ENCODE measurements around the gene ADISSP.
"Not testable (repeated sequence)": the region's sequence is repeated elsewhere in the genome, so short reads cannot be mapped to it uniquely, and the experiment has no call there.

The ADISSP gene

GRCh38 chr20:3797592-3798372 is 30.2 kb upstream of the ADISSP start:
- no peak for DNase-seq

GRCh38 chr20:3797226-3797545 is 29.6 kb upstream of the ADISSP start:
- DNase-seq: no peak

- DNase-seq: no peak
These were observed 29.1 kb upstream of the ADISSP start for GRCh38 chr20:3796477-3797225.

GRCh38 chr20:3795511-3796468 is 28.2 kb upstream of the ADISSP start, which contains the start of gene CDC25B:
CDC25B (plus strand) TSS chr20:3796310; CDS start chr20:3796532, 222 bp downstream.
- DNase-seq: peak; percentile 79

- DNase-seq: no peak
These were observed 27.3 kb upstream of the ADISSP start for GRCh38 chr20:3794701-3795420.

GRCh38 chr20:3794168-3794567 is 26.6 kb upstream of the ADISSP start:
- DNase-seq: not testable (repeated sequence)

- DNase-seq: not testable (repeated sequence)
These were observed 21.6 kb upstream of the ADISSP start for GRCh38 chr20:3789201-3789600.

GRCh38 chr20:3788685-3789155 is 21.2 kb upstream of the ADISSP start:
- no peak for DNase-seq

GRCh38 chr20:3787324-3788014 is 19.9 kb upstream of the ADISSP start:
- no peak for DNase-seq

- DNase-seq: peak; percentile 87
These were observed 19.2 kb upstream of the ADISSP start, which contains the start of gene CENPB for GRCh38 chr20:3786665-3787323. CENPB (minus strand) TSS chr20:3786740; CDS start chr20:3786483, 257 bp downstream.

- DNase-seq: peak; percentile 22
These were observed 18.6 kb upstream of the ADISSP start for GRCh38 chr20:3786126-3786484.

GRCh38 chr20:3785240-3786125 is 17.9 kb upstream of the ADISSP start:
- DNase-seq: no peak

GRCh38 chr20:3784863-3785239 is 17.3 kb upstream of the ADISSP start:
- DNase-seq: no peak

- no peak for DNase-seq
These were observed 16.8 kb upstream of the ADISSP start for GRCh38 chr20:3784216-3784853.

- DNase-seq: no peak
These were observed 16.1 kb upstream of the ADISSP start for GRCh38 chr20:3783511-3784195.

GRCh38 chr20:3783068-3783489 is 15.5 kb upstream of the ADISSP start:
- no peak for DNase-seq

GRCh38 chr20:3782597-3782996 is 15.0 kb upstream of the ADISSP start:
- DNase-seq: no peak

- DNase-seq: no peak
These were observed 13.8 kb upstream of the ADISSP start, which contains the start of gene SPEF1 for GRCh38 chr20:3781153-3781910. SPEF1 (minus strand) TSS chr20:3781448; CDS start chr20:3781287, 161 bp downstream.
